ENCODE measurements around the gene NHLRC1.

The NHLRC1 gene

GRCh38 chr6:18138906-18139305 lies 16.4 kb upstream of the NHLRC1 start:
- H3K27me3 ChIP-seq (ENCODE audit: control insufficient read depth, insufficient read depth, low read length): no peaks in the 10 kb centered on the region
- no peak overlapping the region for H3K4me3 ChIP-seq (ENCODE audit: low read depth, low read length)
- H3K27ac ChIP-seq (ENCODE audit: low read depth, low read length): no peak overlapping the region
- peaks cover 54% of the 10 kb centered on the region for H3K36me3 ChIP-seq (ENCODE audit: control insufficient read depth, insufficient read depth, low read length)
- no peaks in the 10 kb centered on the region for H3K4me1 ChIP-seq (ENCODE audit: control insufficient read depth, insufficient read depth, low read length)
- H3K9me3 ChIP-seq (ENCODE audit: control insufficient read depth, insufficient read depth, low read length): no peaks in the 10 kb centered on the region
- no peak overlapping the region for H3K9ac ChIP-seq (ENCODE audit: low read depth, low read length)

- peaks cover 51% of the 10 kb centered on the region for H3K36me3 ChIP-seq (ENCODE audit: control insufficient read depth, insufficient read depth, low read length)
These were observed 13.8 kb upstream of the NHLRC1 start for GRCh38 chr6:18136260-18136659.

GRCh38 chr6:18135171-18135570 lies 12.7 kb upstream of the NHLRC1 start:
- H3K36me3 ChIP-seq (ENCODE audit: control insufficient read depth, insufficient read depth, low read length): peaks cover 42% of the 10 kb centered on the region
- H3K4me1 ChIP-seq (ENCODE audit: control insufficient read depth, insufficient read depth, low read length): no peaks in the 10 kb centered on the region
- no peak overlapping the region for H3K9ac ChIP-seq (ENCODE audit: low read depth, low read length)
- no peak overlapping the region for H3K4me3 ChIP-seq (ENCODE audit: low read depth, low read length)
- no peak overlapping the region for H3K27ac ChIP-seq (ENCODE audit: low read depth, low read length)
- no peaks in the 10 kb centered on the region for H3K27me3 ChIP-seq (ENCODE audit: control insufficient read depth, insufficient read depth, low read length)
- no peaks in the 10 kb centered on the region for H3K9me3 ChIP-seq (ENCODE audit: control insufficient read depth, insufficient read depth, low read length)

More at GRCh38 chr6:18136260-18136659, 13.8 kb upstream of the NHLRC1 start:
- H3K4me3 ChIP-seq (ENCODE audit: low read depth, low read length): no peak overlapping the region
- H3K9me3 ChIP-seq (ENCODE audit: control insufficient read depth, insufficient read depth, low read length): no peaks in the 10 kb centered on the region
- H3K27me3 ChIP-seq (ENCODE audit: control insufficient read depth, insufficient read depth, low read length): no peaks in the 10 kb centered on the region
- H3K27ac ChIP-seq (ENCODE audit: low read depth, low read length): no peak overlapping the region
- no peaks in the 10 kb centered on the region for H3K4me1 ChIP-seq (ENCODE audit: control insufficient read depth, insufficient read depth, low read length)
- no peak overlapping the region for H3K9ac ChIP-seq (ENCODE audit: low read depth, low read length)

- H3K36me3 ChIP-seq (ENCODE audit: control insufficient read depth, insufficient read depth, low read length): peaks cover 29% of the 10 kb centered on the region
- no peak overlapping the region for H3K27ac ChIP-seq (ENCODE audit: low read depth, low read length)
- H3K4me3 ChIP-seq (ENCODE audit: low read depth, low read length): no peak overlapping the region
These were observed 9.9 kb upstream of the NHLRC1 start for GRCh38 chr6:18132346-18132745.

GRCh38 chr6:18126121-18126520 lies 3.6 kb upstream of the NHLRC1 start:
- H3K4me3 ChIP-seq (ENCODE audit: low read depth, low read length): no peak overlapping the region
- H3K27me3 ChIP-seq (ENCODE audit: control insufficient read depth, insufficient read depth, low read length): peaks cover 16% of the 10 kb centered on the region
- H3K9ac ChIP-seq (ENCODE audit: low read depth, low read length): no peak overlapping the region
- peaks cover 5% of the 10 kb centered on the region; the same call in 1 of the 2 replicates for H3K36me3 ChIP-seq (ENCODE audit: control insufficient read depth, insufficient read depth, low read length)
- peaks cover 4% of the 10 kb centered on the region; the same call in 1 of the 2 replicates for H3K4me1 ChIP-seq (ENCODE audit: control insufficient read depth, insufficient read depth, low read length)
- H3K27ac ChIP-seq (ENCODE audit: low read depth, low read length): no peak overlapping the region
- no peaks in the 10 kb centered on the region for H3K9me3 ChIP-seq (ENCODE audit: control insufficient read depth, insufficient read depth, low read length)

More at GRCh38 chr6:18132346-18132745, 9.9 kb upstream of the NHLRC1 start:
- Histone ChIP-seq H3K9ac (ENCODE audit: low read depth, low read length) (no peak overlapping the region), H3K9me3 (ENCODE audit: control insufficient read depth, insufficient read depth, low read length) (no peaks in the 10 kb centered on the region), H3K27me3 (ENCODE audit: control insufficient read depth, insufficient read depth, low read length) (no peaks in the 10 kb centered on the region), H3K4me1 (ENCODE audit: control insufficient read depth, insufficient read depth, low read length) (no peaks in the 10 kb centered on the region)

- Histone ChIP-seq H3K9me3 (ENCODE audit: control insufficient read depth, insufficient read depth, low read length) (no peaks in the 10 kb centered on the region), H3K4me3 (ENCODE audit: low read depth, low read length) (no peak overlapping the region)
These were observed 823 bp downstream of the NHLRC1 start for GRCh38 chr6:18121580-18122127.

GRCh38 chr6:18119236-18119635 lies 3.2 kb downstream of the NHLRC1 start:
- Histone ChIP-seq H3K27ac (ENCODE audit: low read depth, low read length) (no peak overlapping the region), H3K4me3 (ENCODE audit: low read depth, low read length) (no peak overlapping the region), H3K27me3 (ENCODE audit: control insufficient read depth, insufficient read depth, low read length) (peaks cover 16% of the 10 kb centered on the region), H3K9ac (ENCODE audit: low read depth, low read length) (no peak overlapping the region), H3K4me1 (ENCODE audit: control insufficient read depth, insufficient read depth, low read length) (peaks cover 4% of the 10 kb centered on the region; the same call in 1 of the 2 replicates), H3K9me3 (ENCODE audit: control insufficient read depth, insufficient read depth, low read length) (no peaks in the 10 kb centered on the region), H3K36me3 (ENCODE audit: control insufficient read depth, insufficient read depth, low read length) (no peaks in the 10 kb centered on the region)

More at GRCh38 chr6:18121580-18122127, 823 bp downstream of the NHLRC1 start:
- no peaks in the 10 kb centered on the region for H3K36me3 ChIP-seq (ENCODE audit: control insufficient read depth, insufficient read depth, low read length)
- H3K4me1 ChIP-seq (ENCODE audit: control insufficient read depth, insufficient read depth, low read length): peaks cover 4% of the 10 kb centered on the region; the same call in 1 of the 2 replicates
- no peak overlapping the region for H3K9ac ChIP-seq (ENCODE audit: low read depth, low read length)
- no peak overlapping the region for H3K27ac ChIP-seq (ENCODE audit: low read depth, low read length)
- H3K27me3 ChIP-seq (ENCODE audit: control insufficient read depth, insufficient read depth, low read length): peaks cover 16% of the 10 kb centered on the region

GRCh38 chr6:18118330-18118729 lies 4.1 kb downstream of the NHLRC1 start:
- Histone ChIP-seq H3K9ac (ENCODE audit: low read depth, low read length) (no peak overlapping the region), H3K9me3 (ENCODE audit: control insufficient read depth, insufficient read depth, low read length) (no peaks in the 10 kb centered on the region), H3K36me3 (ENCODE audit: control insufficient read depth, insufficient read depth, low read length) (no peaks in the 10 kb centered on the region), H3K27ac (ENCODE audit: low read depth, low read length) (no peak overlapping the region), H3K4me1 (ENCODE audit: control insufficient read depth, insufficient read depth, low read length) (peaks cover 4% of the 10 kb centered on the region; the same call in 1 of the 2 replicates), H3K4me3 (ENCODE audit: low read depth, low read length) (no peak overlapping the region), H3K27me3 (ENCODE audit: control insufficient read depth, insufficient read depth, low read length) (peaks cover 16% of the 10 kb centered on the region)

GRCh38 chr6:18117136-18117535 lies 5.3 kb downstream of the NHLRC1 start:
- H3K27ac ChIP-seq (ENCODE audit: low read depth, low read length): no peak overlapping the region
- peaks cover 8% of the 10 kb centered on the region for H3K27me3 ChIP-seq (ENCODE audit: control insufficient read depth, insufficient read depth, low read length)
- no peaks in the 10 kb centered on the region for H3K9me3 ChIP-seq (ENCODE audit: control insufficient read depth, insufficient read depth, low read length)
- no peak overlapping the region for H3K9ac ChIP-seq (ENCODE audit: low read depth, low read length)
- H3K36me3 ChIP-seq (ENCODE audit: control insufficient read depth, insufficient read depth, low read length): no peaks in the 10 kb centered on the region
- peaks cover 1% of the 10 kb centered on the region for H3K4me1 ChIP-seq (ENCODE audit: control insufficient read depth, insufficient read depth, low read length)
- H3K4me3 ChIP-seq (ENCODE audit: low read depth, low read length): no peak overlapping the region

- Histone ChIP-seq H3K9ac (ENCODE audit: low read depth, low read length) (no peak overlapping the region), H3K36me3 (ENCODE audit: control insufficient read depth, insufficient read depth, low read length) (no peaks in the 10 kb centered on the region), H3K4me3 (ENCODE audit: low read depth, low read length) (no peak overlapping the region), H3K9me3 (ENCODE audit: control insufficient read depth, insufficient read depth, low read length) (no peaks in the 10 kb centered on the region), H3K27me3 (ENCODE audit: control insufficient read depth, insufficient read depth, low read length) (no peaks in the 10 kb centered on the region), H3K4me1 (ENCODE audit: control insufficient read depth, insufficient read depth, low read length) (peaks cover 4% of the 10 kb centered on the region), H3K27ac (ENCODE audit: low read depth, low read length) (no peak overlapping the region)
These were observed 7.1 kb downstream of the NHLRC1 start for GRCh38 chr6:18115356-18115755.

DNA sequence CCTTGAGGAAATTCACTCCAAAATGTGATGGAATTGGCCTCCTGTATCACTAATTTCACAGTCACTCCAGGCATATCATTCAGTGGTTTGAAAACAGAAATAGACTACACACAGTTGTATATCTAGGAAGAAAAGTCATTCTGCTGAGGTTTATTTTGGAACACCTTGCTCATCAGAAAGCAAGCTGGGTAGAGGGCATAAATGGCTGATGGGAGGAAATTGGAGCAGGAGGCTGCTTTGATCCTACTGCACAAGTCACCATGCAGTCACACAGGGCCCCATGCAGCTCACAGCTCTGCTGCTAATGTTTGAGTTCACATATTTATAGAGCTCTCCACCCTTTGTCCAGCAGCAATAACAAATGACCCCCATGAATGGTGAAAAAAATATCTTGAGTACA lies 12.3 kb downstream of the NHLRC1 start:
- no peak overlapping the region for H3K27ac ChIP-seq (ENCODE audit: low read depth, low read length)
- no peaks in the 10 kb centered on the region for H3K36me3 ChIP-seq (ENCODE audit: control insufficient read depth, insufficient read depth, low read length)
- H3K4me1 ChIP-seq (ENCODE audit: control insufficient read depth, insufficient read depth, low read length): peaks cover 4% of the 10 kb centered on the region
- no peaks in the 10 kb centered on the region for H3K27me3 ChIP-seq (ENCODE audit: control insufficient read depth, insufficient read depth, low read length)
- H3K4me3 ChIP-seq (ENCODE audit: low read depth, low read length): no peak overlapping the region
- H3K9ac ChIP-seq (ENCODE audit: low read depth, low read length): no peak overlapping the region
- H3K9me3 ChIP-seq (ENCODE audit: control insufficient read depth, insufficient read depth, low read length): no peaks in the 10 kb centered on the region

Data from HUES48 (cell line).